Hepatocyte (in vitro differentiated cells): ENCODE results near the gene AP3D1. TPM values are rescaled to one million over a fixed set of nuclear protein-coding genes. Genes with fewer than 3 reads are reported as not detected.

Experiments used
- DNase-seq: peaks from one replicate; pipeline ENCODE4 v3.0.0-alpha.2; 2016; ENCODE audit warnings: low spot score
- H2AFZ ChIP-seq: fragments of 200-600 bp; sonication (generic); 2 replicates; pipeline ENCODE4 v1.6.0; 2016; ENCODE audit warnings: antibody characterized with exemption, mild to moderate bottlenecking
- H3K27ac ChIP-seq: fragments of 200-600 bp; sonication (generic); 2 replicates; pipeline ENCODE4 v1.5.1; 2016; ENCODE audit warnings: mild to moderate bottlenecking
- H3K27me3 ChIP-seq: fragments of 200-600 bp; sonication (generic); 2 replicates; pipeline ENCODE4 v1.6.1; 2016
- H3K36me3 ChIP-seq: fragments of 200-600 bp; sonication (generic); replicated peaks from 2 replicates; pipeline ENCODE4 v1.5.1; 2016; ENCODE audit warnings: low read depth; ENCODE audit not compliant: insufficient read depth
- H3K4me1 ChIP-seq: fragments of 200-600 bp; sonication (generic); 2 replicates; pipeline ENCODE4 v1.5.1; 2016; ENCODE audit warnings: mild to moderate bottlenecking, moderate library complexity; ENCODE audit not compliant: insufficient read depth
- H3K4me2 ChIP-seq: fragments of 200-600 bp; sonication (generic); 2 replicates; pipeline ENCODE4 v1.6.0; 2016
- H3K4me3 ChIP-seq: fragments of 200-600 bp; sonication (generic); 2 replicates; pipeline ENCODE4 v1.5.1; 2016; ENCODE audit warnings: mild to moderate bottlenecking
- H3K79me2 ChIP-seq: fragments of 200-600 bp; sonication (generic); 2 replicates; pipeline ENCODE4 v1.6.0; 2017; ENCODE audit warnings: mild to moderate bottlenecking
- H3K9me2 ChIP-seq: fragments of 200-600 bp; sonication (generic); replicated peaks from 2 replicates; pipeline ENCODE4 v1.6.0; 2017; ENCODE audit warnings: mild to moderate bottlenecking; ENCODE audit not compliant: insufficient read depth
- H3K9me3 ChIP-seq: fragments of 200-600 bp; sonication (generic); 2 replicates; pipeline ENCODE4 v1.5.1; 2016; ENCODE audit warnings: low read depth, mild to moderate bottlenecking
- H4K20me1 ChIP-seq: fragments of 200-600 bp; sonication (generic); 2 replicates; pipeline ENCODE4 v1.6.0; 2016; ENCODE audit warnings: mild to moderate bottlenecking; ENCODE audit not compliant: insufficient read depth, poor library complexity, severe bottlenecking
- EZH2 ChIP-seq: fragments of 200-600 bp; sonication (generic); IDR thresholded peaks from 2 replicates; pipeline ENCODE4 v1.6.1; 2016; ENCODE audit warnings: antibody characterized with exemption, mild to moderate bottlenecking, borderline replicate concordance
- EZH2phosphoT487 ChIP-seq: fragments of 200-600 bp; sonication (generic); IDR thresholded peaks from one replicate; pipeline ENCODE4 v1.6.1; 2018; ENCODE audit warnings: antibody characterized with exemption, mild to moderate bottlenecking, low read depth, moderate library complexity; ENCODE audit not compliant: unreplicated experiment, severe bottlenecking
- WGBS: methylation state at CpG from one replicate; pipeline ENCODE4 v1.1.6; 2016; ENCODE audit warnings: low lambda C conversion rate; ENCODE audit errors: missing lambda C conversion rate; 5-methylcytosine and 5-hydroxymethylcytosine counted together
- polyA plus RNA-seq: library from polyadenylated mRNA; unstranded; fragments of >200 nt; fragmentation: Nextera tagmentation; extraction: Ambion mirVana; gene quantifications from 2 replicates; pipeline ENCODE4 v1.2.1, GENCODE V29; 2016
- total RNA-seq: library from RNA; depleted of rRNA; stranded (reverse); fragments of >200 nt; gene quantifications from 2 replicates; pipeline ENCODE4 v1.2.3, GENCODE V29; 2014
- TF ChIP-seq, protein P1 (sequence below): fragments of 200-600 bp; sonication (generic); IDR thresholded peaks from 2 replicates; pipeline ENCODE4 v1.5.1; 2016; ENCODE audit warnings: antibody characterized with exemption, mild to moderate bottlenecking; ENCODE audit not compliant: poor library complexity

The AP3D1 gene
- total and polyA plus RNA-seq, 2 experiments from 2014 or later, result 102 to 108 TPM

DNA sequence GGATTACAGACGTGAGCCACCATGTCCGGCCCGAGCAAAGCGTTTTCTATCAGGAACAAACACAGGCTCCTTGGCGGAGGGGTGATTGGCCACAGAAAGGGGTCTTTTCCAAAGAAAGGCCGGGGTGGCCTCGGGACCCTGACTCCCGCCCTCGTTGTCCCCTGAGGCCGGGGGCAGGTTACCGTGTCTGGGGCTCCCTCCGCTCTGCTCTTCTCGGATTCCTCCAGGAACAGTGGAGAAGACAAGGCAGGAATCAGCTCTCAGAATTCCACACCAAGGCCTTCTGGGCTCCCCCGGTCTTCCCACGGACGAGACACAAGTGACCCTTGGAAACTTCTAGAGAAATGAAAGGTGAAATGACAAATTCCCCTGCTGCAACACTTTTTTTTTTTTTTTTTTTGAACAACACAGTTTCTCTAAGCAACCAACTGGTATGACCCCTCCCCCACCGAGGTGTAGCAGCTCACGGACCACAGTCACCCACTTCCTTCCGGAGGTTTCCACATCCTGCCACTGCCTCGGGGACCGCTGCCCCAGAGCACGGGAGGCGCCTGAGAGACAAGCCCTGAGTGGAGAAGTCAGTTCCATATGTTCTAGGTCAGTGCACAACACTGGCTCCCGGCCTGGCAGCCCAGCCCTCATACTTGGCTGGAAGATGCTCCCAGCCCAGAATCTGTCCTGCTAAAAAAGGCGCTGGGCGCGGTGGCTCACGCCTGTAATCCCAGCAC lies 66.2 kb downstream of the AP3D1 start:
- H2AFZ ChIP-seq, result no peak overlapping the region
- 88% methylated on average over 27 of the region's 28 CpGs for WGBS
- peaks cover 4% of the 10 kb centered on the region for H3K4me1 ChIP-seq
- peaks cover 4% of the 10 kb centered on the region for H4K20me1 ChIP-seq
- no peaks in the 10 kb centered on the region for H3K9me3 ChIP-seq
- TF ChIP-seq EZH2phosphoT487, result no peak
- TF ChIP-seq EZH2, result no peak
- TF ChIP-seq, protein P1, sequence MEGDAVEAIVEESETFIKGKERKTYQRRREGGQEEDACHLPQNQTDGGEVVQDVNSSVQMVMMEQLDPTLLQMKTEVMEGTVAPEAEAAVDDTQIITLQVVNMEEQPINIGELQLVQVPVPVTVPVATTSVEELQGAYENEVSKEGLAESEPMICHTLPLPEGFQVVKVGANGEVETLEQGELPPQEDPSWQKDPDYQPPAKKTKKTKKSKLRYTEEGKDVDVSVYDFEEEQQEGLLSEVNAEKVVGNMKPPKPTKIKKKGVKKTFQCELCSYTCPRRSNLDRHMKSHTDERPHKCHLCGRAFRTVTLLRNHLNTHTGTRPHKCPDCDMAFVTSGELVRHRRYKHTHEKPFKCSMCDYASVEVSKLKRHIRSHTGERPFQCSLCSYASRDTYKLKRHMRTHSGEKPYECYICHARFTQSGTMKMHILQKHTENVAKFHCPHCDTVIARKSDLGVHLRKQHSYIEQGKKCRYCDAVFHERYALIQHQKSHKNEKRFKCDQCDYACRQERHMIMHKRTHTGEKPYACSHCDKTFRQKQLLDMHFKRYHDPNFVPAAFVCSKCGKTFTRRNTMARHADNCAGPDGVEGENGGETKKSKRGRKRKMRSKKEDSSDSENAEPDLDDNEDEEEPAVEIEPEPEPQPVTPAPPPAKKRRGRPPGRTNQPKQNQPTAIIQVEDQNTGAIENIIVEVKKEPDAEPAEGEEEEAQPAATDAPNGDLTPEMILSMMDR, result no peak
- H3K4me2 ChIP-seq, result no peak overlapping the region
- no peaks in the 10 kb centered on the region for H3K27me3 ChIP-seq
- H3K27ac ChIP-seq, result no peak overlapping the region
- DNase-seq, result no peak
- no peaks in the 10 kb centered on the region for H3K9me2 ChIP-seq
- no peaks in the 10 kb centered on the region for H3K36me3 ChIP-seq
- H3K79me2 ChIP-seq, result peaks cover 21% of the 10 kb centered on the region
- no peak overlapping the region for H3K4me3 ChIP-seq

DNA sequence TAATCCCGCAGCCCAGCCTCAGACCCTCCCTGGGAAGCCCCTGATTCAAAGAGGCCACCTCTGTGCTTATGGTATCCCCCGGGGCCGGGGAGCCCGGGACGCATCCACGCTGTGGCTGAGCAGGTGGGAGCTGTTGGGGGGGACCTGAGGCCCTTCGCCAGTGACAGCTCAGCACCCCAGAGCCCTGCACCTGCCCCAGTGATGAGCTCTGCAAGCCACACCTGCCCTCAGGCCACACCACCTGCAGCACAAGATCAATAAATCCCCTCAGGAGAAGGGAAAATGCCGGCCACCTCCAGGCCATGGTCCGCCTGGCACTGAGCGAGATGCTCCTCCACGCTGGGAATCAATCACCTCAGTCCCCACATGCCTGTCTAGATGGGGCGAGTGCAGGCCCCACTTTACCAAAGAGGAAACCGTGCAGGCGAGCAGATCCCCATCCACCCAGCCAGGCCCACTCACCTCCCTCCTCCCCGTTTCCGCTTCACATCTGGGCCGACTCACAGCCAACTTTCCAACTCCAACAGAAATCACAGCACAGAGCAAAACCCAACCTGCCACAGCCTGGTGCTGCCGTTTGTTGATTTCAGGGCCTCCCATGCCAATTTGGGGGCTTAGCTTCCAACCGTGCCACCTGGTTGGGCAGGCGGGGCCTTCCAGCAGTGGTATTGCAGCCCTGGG lies 68.1 kb downstream of the AP3D1 start:
- no peak overlapping the region for H3K4me2 ChIP-seq
- H2AFZ ChIP-seq, result no peak overlapping the region
- no peak overlapping the region for H3K27ac ChIP-seq
- DNase-seq, result no peak
- no peaks in the 10 kb centered on the region for H3K4me1 ChIP-seq
- TF ChIP-seq, protein P1, result no peak
- TF ChIP-seq EZH2phosphoT487 (no peak), EZH2 (no peak)
- peaks cover 19% of the 10 kb centered on the region for H3K79me2 ChIP-seq
- H3K9me3 ChIP-seq, result no peaks in the 10 kb centered on the region
- no peaks in the 10 kb centered on the region for H3K27me3 ChIP-seq
- H3K9me2 ChIP-seq, result no peaks in the 10 kb centered on the region
- H4K20me1 ChIP-seq, result no peaks in the 10 kb centered on the region
- H3K36me3 ChIP-seq, result no peaks in the 10 kb centered on the region
- 91% methylated on average over 20 of the region's 20 CpGs for WGBS
- H3K4me3 ChIP-seq, result no peak overlapping the region

DNA sequence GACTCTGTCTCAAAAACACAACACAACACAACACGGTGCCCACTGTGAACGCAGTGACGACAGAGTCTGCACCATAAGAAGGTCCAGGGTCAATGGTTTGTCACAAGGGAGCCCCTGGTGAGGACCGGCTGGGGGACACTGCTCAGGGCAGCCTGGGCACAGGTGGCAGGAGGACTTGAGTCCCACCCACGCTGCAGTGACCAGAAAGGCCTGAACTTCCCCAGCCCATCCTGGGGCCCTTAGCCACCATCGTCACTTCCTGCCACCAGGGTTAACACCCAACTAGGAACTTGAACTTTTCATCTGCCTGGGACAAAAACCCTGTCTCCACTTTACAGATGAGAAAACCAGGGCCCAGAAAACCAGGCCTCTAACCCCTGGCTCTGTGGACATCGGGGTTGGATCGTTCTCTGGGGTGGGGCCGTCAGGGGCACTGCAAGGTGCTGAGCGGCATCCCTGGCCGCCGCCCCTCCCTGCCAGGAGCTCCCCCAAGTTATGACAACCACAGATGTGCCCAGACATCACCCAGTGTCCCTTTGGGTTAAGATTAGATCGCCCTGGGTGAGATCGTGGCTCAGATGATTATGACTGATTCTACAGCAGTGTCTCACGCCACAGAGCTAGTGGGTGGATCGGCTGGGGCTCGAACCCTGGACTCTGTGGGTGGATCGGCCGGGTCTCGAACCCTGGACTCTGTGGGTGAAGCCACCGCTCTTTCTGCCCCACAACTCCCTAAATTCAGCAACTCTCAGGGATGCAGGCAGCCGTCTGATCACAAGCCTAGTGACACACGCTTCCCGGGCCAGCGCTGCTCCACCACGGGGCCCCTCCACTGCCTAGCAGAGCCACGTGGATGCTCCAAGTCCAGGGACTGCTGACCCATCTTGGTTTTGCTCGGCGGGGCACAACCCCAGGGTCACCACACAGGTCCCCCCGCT lies 69.2 kb downstream of the AP3D1 start:
- Histone ChIP-seq H3K9me2 (no peaks in the 10 kb centered on the region), H4K20me1 (no peaks in the 10 kb centered on the region), H3K4me3 (no peak overlapping the region), H3K9me3 (no peaks in the 10 kb centered on the region), H3K36me3 (no peaks in the 10 kb centered on the region), H3K79me2 (peaks cover 8% of the 10 kb centered on the region), H3K4me1 (no peaks in the 10 kb centered on the region), H3K4me2 (no peak overlapping the region), H2AFZ (no peak overlapping the region), H3K27ac (no peak overlapping the region), H3K27me3 (no peaks in the 10 kb centered on the region)
- 96% methylated on average over 30 of the region's 30 CpGs for WGBS
- TF ChIP-seq, protein P1, result no peak
- TF ChIP-seq EZH2, result no peak
- no peak for TF ChIP-seq EZH2phosphoT487
- no peak for DNase-seq
